LNCAP (cell line): ENCODE results near the gene RPH3AL.

ENCODE experiments used
- CTCF ChIP-seq: fragments of 450-650 bp; IDR thresholded peaks from 2 replicates; pipeline ENCODE4 v1.5.1; 2017; ENCODE audit warnings: mild to moderate bottlenecking

Gene RPH3AL

GRCh38 chr17:310111-311010 is 42.2 kb downstream of the RPH3AL start:
- TF ChIP-seq CTCF: no peak

GRCh38 chr17:309361-309888 is 43.2 kb downstream of the RPH3AL start:
- no peak for TF ChIP-seq CTCF

- TF ChIP-seq CTCF: no peak
Observed at GRCh38 chr17:307741-308507, 44.7 kb downstream of the RPH3AL start.

- no peak for TF ChIP-seq CTCF
Observed at GRCh38 chr17:307295-307691, 45.3 kb downstream of the RPH3AL start.

GRCh38 chr17:306536-307294 is 45.9 kb downstream of the RPH3AL start:
- TF ChIP-seq CTCF: no peak

GRCh38 chr17:306116-306515 is 46.5 kb downstream of the RPH3AL start:
- no peak for TF ChIP-seq CTCF
